ENCODE data around the gene JARID2. TPM values are rescaled to one million over a fixed set of nuclear protein-coding genes. Genes with fewer than 3 reads are reported as not detected.

JARID2 gene
- total RNA-seq, 2 experiments from 2014 or later = 33.0 to 33.2 TPM

- ATAC-seq (no peak), DNase-seq (no peak)
- H3K27ac Mint-ChIP-seq = no peak overlapping the region
- H3K4me3 Mint-ChIP-seq = no peak overlapping the region
- no peaks in the 10 kb centered on the region for H3K4me1 Mint-ChIP-seq (ENCODE audit: low read depth)
- peaks cover 2% of the 10 kb centered on the region for H3K36me3 Mint-ChIP-seq (ENCODE audit: low read depth)
- no peaks in the 10 kb centered on the region for H3K9me3 Mint-ChIP-seq (ENCODE audit: insufficient read depth)
- H3K27me3 Mint-ChIP-seq (ENCODE audit: low read depth) = no peaks in the 10 kb centered on the region
- ChIA-PET POLR2A (interaction anchor here (0.5 kb wide), 1 partner anchor 652 kb away, joined by 3 read pairs; no protein-coding TSS in a partner anchor), CTCF (no interaction called here)
Measured at GRCh38 chr6:15550546-15551123, 304.8 kb downstream of the JARID2 start.

- Mint-ChIP-seq H3K4me1 (ENCODE audit: low read depth) (no peaks in the 10 kb centered on the region), H3K4me3 (no peak overlapping the region), H3K36me3 (ENCODE audit: low read depth) (no peaks in the 10 kb centered on the region), H3K27me3 (ENCODE audit: low read depth) (no peaks in the 10 kb centered on the region), H3K27ac (no peak overlapping the region), H3K9me3 (ENCODE audit: insufficient read depth) (no peaks in the 10 kb centered on the region)
- CTCF ChIA-PET = no interaction called here
- POLR2A ChIA-PET = no interaction called here
- ATAC-seq (no peak), DNase-seq (no peak)
Measured at GRCh38 chr6:15551262-15551661, 305.4 kb downstream of the JARID2 start.

GRCh38 chr6:15551798-15552197 lies 305.9 kb downstream of the JARID2 start:
- H3K4me1 Mint-ChIP-seq (ENCODE audit: low read depth) = no peaks in the 10 kb centered on the region
- H3K27me3 Mint-ChIP-seq (ENCODE audit: low read depth) = no peaks in the 10 kb centered on the region
- no peaks in the 10 kb centered on the region for H3K9me3 Mint-ChIP-seq (ENCODE audit: insufficient read depth)
- no peaks in the 10 kb centered on the region for H3K36me3 Mint-ChIP-seq (ENCODE audit: low read depth)
- DNase-seq = no peak
- no peak overlapping the region for H3K27ac Mint-ChIP-seq
- ChIA-PET POLR2A (interaction anchor here (0.6 kb wide), 1 partner anchor 1042 kb away, joined by 5 read pairs; no protein-coding TSS in a partner anchor), CTCF (no interaction called here)
- no peak overlapping the region for H3K4me3 Mint-ChIP-seq
- ATAC-seq = no peak

GRCh38 chr6:15553031-15553430 lies 307.2 kb downstream of the JARID2 start:
- no peak overlapping the region for H3K27ac Mint-ChIP-seq
- CTCF ChIA-PET = interaction anchor here (0.7 kb wide), 1 partner anchor 1153 kb away, joined by 3 read pairs; no protein-coding TSS in a partner anchor
- POLR2A ChIA-PET = no interaction called here

GRCh38 chr6:15553736-15554294 lies 307.9 kb downstream of the JARID2 start:
- Mint-ChIP-seq H3K9me3 (ENCODE audit: insufficient read depth) (no peaks in the 10 kb centered on the region), H3K27me3 (ENCODE audit: low read depth) (no peaks in the 10 kb centered on the region), H3K27ac (peak overlapping the region; percentile 20), H3K36me3 (ENCODE audit: low read depth) (no peaks in the 10 kb centered on the region), H3K4me1 (ENCODE audit: low read depth) (no peaks in the 10 kb centered on the region), H3K4me3 (no peak overlapping the region)
- DNase-seq (no peak), ATAC-seq (no peak)
- CTCF ChIA-PET = interaction anchor here (0.7 to 1.3 kb wide), 2 partner anchors 70 to 1154 kb away, joined by 3 read pairs; no protein-coding TSS in a partner anchor
- POLR2A ChIA-PET = no interaction called here

More at GRCh38 chr6:15553031-15553430, 307.2 kb downstream of the JARID2 start:
- H3K27me3 Mint-ChIP-seq (ENCODE audit: low read depth) = no peaks in the 10 kb centered on the region
- no peaks in the 10 kb centered on the region for H3K9me3 Mint-ChIP-seq (ENCODE audit: insufficient read depth)
- H3K4me3 Mint-ChIP-seq = no peak overlapping the region
- no peak for ATAC-seq
- no peaks in the 10 kb centered on the region for H3K4me1 Mint-ChIP-seq (ENCODE audit: low read depth)
- DNase-seq = no peak
- H3K36me3 Mint-ChIP-seq (ENCODE audit: low read depth) = no peaks in the 10 kb centered on the region

GRCh38 chr6:15554728-15555100 lies 308.8 kb downstream of the JARID2 start:
- DNase-seq = no peak
- Mint-ChIP-seq H3K27ac (no peak overlapping the region), H3K36me3 (ENCODE audit: low read depth) (peaks cover 2% of the 10 kb centered on the region), H3K9me3 (ENCODE audit: insufficient read depth) (no peaks in the 10 kb centered on the region), H3K4me3 (no peak overlapping the region), H3K27me3 (ENCODE audit: low read depth) (no peaks in the 10 kb centered on the region), H3K4me1 (ENCODE audit: low read depth) (no peaks in the 10 kb centered on the region)
- no peak for ATAC-seq
- ChIA-PET POLR2A (no interaction called here), CTCF (interaction anchor here (1.3 kb wide), 1 partner anchor 69 kb away, joined by 3 read pairs; no protein-coding TSS in a partner anchor)

- peaks cover 2% of the 10 kb centered on the region for H3K36me3 Mint-ChIP-seq (ENCODE audit: low read depth)
- ATAC-seq = no peak
- no peak overlapping the region for H3K27ac Mint-ChIP-seq
- H3K4me3 Mint-ChIP-seq = no peak overlapping the region
- ChIA-PET CTCF (no interaction called here), POLR2A (no interaction called here)
- no peaks in the 10 kb centered on the region for H3K9me3 Mint-ChIP-seq (ENCODE audit: insufficient read depth)
- no peaks in the 10 kb centered on the region for H3K27me3 Mint-ChIP-seq (ENCODE audit: low read depth)
- H3K4me1 Mint-ChIP-seq (ENCODE audit: low read depth) = no peaks in the 10 kb centered on the region
- no peak for DNase-seq
Measured at GRCh38 chr6:15555101-15556038, 309.5 kb downstream of the JARID2 start.

- Mint-ChIP-seq H3K4me1 (ENCODE audit: low read depth) (no peaks in the 10 kb centered on the region), H3K27me3 (ENCODE audit: low read depth) (no peaks in the 10 kb centered on the region), H3K9me3 (ENCODE audit: insufficient read depth) (no peaks in the 10 kb centered on the region), H3K4me3 (no peak overlapping the region), H3K27ac (no peak overlapping the region), H3K36me3 (ENCODE audit: low read depth) (peaks cover 2% of the 10 kb centered on the region)
- ChIA-PET POLR2A (no interaction called here), CTCF (no interaction called here)
- no peak for DNase-seq
- no peak for ATAC-seq
Measured at GRCh38 chr6:15556711-15557110, 310.8 kb downstream of the JARID2 start.

- Mint-ChIP-seq H3K4me3 (no peak overlapping the region), H3K9me3 (ENCODE audit: insufficient read depth) (no peaks in the 10 kb centered on the region), H3K4me1 (ENCODE audit: low read depth) (no peaks in the 10 kb centered on the region), H3K27ac (no peak overlapping the region), H3K27me3 (ENCODE audit: low read depth) (no peaks in the 10 kb centered on the region), H3K36me3 (ENCODE audit: low read depth) (peaks cover 2% of the 10 kb centered on the region)
- DNase-seq (no peak), ATAC-seq (no peak)
- POLR2A ChIA-PET = no interaction called here
- CTCF ChIA-PET = no interaction called here
Measured at GRCh38 chr6:15557174-15557573, 311.3 kb downstream of the JARID2 start.

GRCh38 chr6:15560713-15561112 lies 314.8 kb downstream of the JARID2 start:
- Mint-ChIP-seq H3K27ac (no peak overlapping the region), H3K4me3 (no peak overlapping the region), H3K27me3 (ENCODE audit: low read depth) (no peaks in the 10 kb centered on the region), H3K4me1 (ENCODE audit: low read depth) (no peaks in the 10 kb centered on the region), H3K36me3 (ENCODE audit: low read depth) (peaks cover 2% of the 10 kb centered on the region), H3K9me3 (ENCODE audit: insufficient read depth) (no peaks in the 10 kb centered on the region)
- DNase-seq (no peak), ATAC-seq (no peak)
- CTCF ChIA-PET = no interaction called here
- POLR2A ChIA-PET = no interaction called here

- DNase-seq (no peak), ATAC-seq (no peak)
- H3K36me3 Mint-ChIP-seq (ENCODE audit: low read depth) = peaks cover 2% of the 10 kb centered on the region
- ChIA-PET CTCF (no interaction called here), POLR2A (no interaction called here)
- no peaks in the 10 kb centered on the region for H3K9me3 Mint-ChIP-seq (ENCODE audit: insufficient read depth)
- no peak overlapping the region for H3K27ac Mint-ChIP-seq
- no peaks in the 10 kb centered on the region for H3K27me3 Mint-ChIP-seq (ENCODE audit: low read depth)
- H3K4me1 Mint-ChIP-seq (ENCODE audit: low read depth) = no peaks in the 10 kb centered on the region
- no peak overlapping the region for H3K4me3 Mint-ChIP-seq
Measured at GRCh38 chr6:15561447-15562199, 315.8 kb downstream of the JARID2 start.
